Measurements from ENCODE around the gene SH3RF3.

- TF ChIP-seq POLR2A (IDR thresholded peaks at IDR 0.05; ENCODE audit: low read length), result no peak
- TF ChIP-seq GATA1 (IDR thresholded peaks at IDR 0.05; ENCODE audit: low read depth, low read length), result no peak
Observed at GRCh38 chr2:109375656-109376055, 246.7 kb downstream of the SH3RF3 start.
